Suppressor macrophage treated with lipopolysaccharide for 4 hours (primary cell): ENCODE measurements around the gene MBNL1.
A peak's percentile ranks its signal among the peaks of the same experiment; 100 is the strongest.

Source experiments
- DNase-seq: peaks from one replicate; pipeline ENCODE4 v3.0.0-alpha.2; 2020

MBNL1 gene

GRCh38 chr3:152457500-152458375 is 189.0 kb downstream of the MBNL1 start:
- DNase-seq: no peak

- no peak for DNase-seq
These were observed 189.8 kb downstream of the MBNL1 start for GRCh38 chr3:152458376-152459117.

GRCh38 chr3:152459118-152459515 is 190.4 kb downstream of the MBNL1 start:
- DNase-seq: no peak

- no peak for DNase-seq
These were observed 190.8 kb downstream of the MBNL1 start for GRCh38 chr3:152459572-152459971.

GRCh38 chr3:152460936-152461335 is 192.2 kb downstream of the MBNL1 start:
- DNase-seq: no peak

- peak; percentile 56 for DNase-seq
These were observed 192.7 kb downstream of the MBNL1 start for GRCh38 chr3:152461460-152461859.

- DNase-seq: peak; percentile 72
These were observed 198.1 kb downstream of the MBNL1 start for GRCh38 chr3:152466784-152467183.

- no peak for DNase-seq
These were observed 200.7 kb downstream of the MBNL1 start for GRCh38 chr3:152469248-152470025.

- DNase-seq: no peak
These were observed 201.4 kb downstream of the MBNL1 start for GRCh38 chr3:152470095-152470494.

GRCh38 chr3:152470893-152471292 is 202.2 kb downstream of the MBNL1 start:
- no peak for DNase-seq

GRCh38 chr3:152471814-152472671 is 203.3 kb downstream of the MBNL1 start:
- peak; percentile 79 for DNase-seq

- DNase-seq: no peak
These were observed 203.9 kb downstream of the MBNL1 start for GRCh38 chr3:152472672-152472954.

GRCh38 chr3:152474585-152474984 is 205.9 kb downstream of the MBNL1 start:
- peak; percentile 78 for DNase-seq

- DNase-seq: no peak
These were observed 208.7 kb downstream of the MBNL1 start for GRCh38 chr3:152477422-152477821.

GRCh38 chr3:152480282-152480953 is 211.7 kb downstream of the MBNL1 start:
- no peak for DNase-seq

GRCh38 chr3:152486364-152486763 is 217.6 kb downstream of the MBNL1 start:
- no peak for DNase-seq

GRCh38 chr3:152488449-152488848 is 219.7 kb downstream of the MBNL1 start:
- DNase-seq: no peak

- DNase-seq: no peak
These were observed 223.2 kb downstream of the MBNL1 start for GRCh38 chr3:152491922-152492321.

- DNase-seq: no peak
These were observed 227.6 kb downstream of the MBNL1 start for GRCh38 chr3:152496286-152496685.

GRCh38 chr3:152496716-152497115 is 228.0 kb downstream of the MBNL1 start:
- DNase-seq: no peak

GRCh38 chr3:152497457-152497856 is 228.7 kb downstream of the MBNL1 start:
- DNase-seq: peak; percentile 93

GRCh38 chr3:152497890-152498289 is 229.2 kb downstream of the MBNL1 start:
- peak; percentile 32 for DNase-seq
